ENCODE measurements around the gene PALLD. TPM values are rescaled to one million over a fixed set of nuclear protein-coding genes. Genes with fewer than 3 reads are reported as not detected.
"Not testable (repeated sequence)": the region's sequence is repeated elsewhere in the genome, so short reads cannot be mapped to it uniquely, and the experiment has no call there.

The PALLD gene
- total RNA-seq, 4 donors from 2014 or later = 1,036 to 2,270 (median 2,202) TPM

- 58 to 100% methylated on average over 1 to 2 of the region's 3 CpGs for WGBS, 2 donors (ENCODE audit: low coverage in 1 of 2)
- Histone ChIP-seq H3K36me3 (no peaks in the 10 kb centered on the region), H3K4me1 (no peaks in the 10 kb centered on the region), H3K9me3 (peaks cover 0 to 23% (median 0%) of the 10 kb centered on the region in 3 donors), H3K27ac (no peak overlapping the region), H3K27me3 (no peaks in the 10 kb centered on the region), H3K4me3 (no peak overlapping the region)
- TF ChIP-seq EP300 (IDR thresholded peaks at IDR 0.05) (no peak), POLR2AphosphoS5 (IDR thresholded peaks at IDR 0.05) (no peak), POLR2A (IDR thresholded peaks at IDR 0.05) (no peak)
- TF ChIP-seq, protein P1, sequence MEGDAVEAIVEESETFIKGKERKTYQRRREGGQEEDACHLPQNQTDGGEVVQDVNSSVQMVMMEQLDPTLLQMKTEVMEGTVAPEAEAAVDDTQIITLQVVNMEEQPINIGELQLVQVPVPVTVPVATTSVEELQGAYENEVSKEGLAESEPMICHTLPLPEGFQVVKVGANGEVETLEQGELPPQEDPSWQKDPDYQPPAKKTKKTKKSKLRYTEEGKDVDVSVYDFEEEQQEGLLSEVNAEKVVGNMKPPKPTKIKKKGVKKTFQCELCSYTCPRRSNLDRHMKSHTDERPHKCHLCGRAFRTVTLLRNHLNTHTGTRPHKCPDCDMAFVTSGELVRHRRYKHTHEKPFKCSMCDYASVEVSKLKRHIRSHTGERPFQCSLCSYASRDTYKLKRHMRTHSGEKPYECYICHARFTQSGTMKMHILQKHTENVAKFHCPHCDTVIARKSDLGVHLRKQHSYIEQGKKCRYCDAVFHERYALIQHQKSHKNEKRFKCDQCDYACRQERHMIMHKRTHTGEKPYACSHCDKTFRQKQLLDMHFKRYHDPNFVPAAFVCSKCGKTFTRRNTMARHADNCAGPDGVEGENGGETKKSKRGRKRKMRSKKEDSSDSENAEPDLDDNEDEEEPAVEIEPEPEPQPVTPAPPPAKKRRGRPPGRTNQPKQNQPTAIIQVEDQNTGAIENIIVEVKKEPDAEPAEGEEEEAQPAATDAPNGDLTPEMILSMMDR (IDR thresholded peaks at IDR 0.05) = peak; percentile 31 to 63 (median 38)
- ATAC-seq = no peak
Measured at GRCh38 chr4:168942985-168943384, 446.1 kb downstream of the PALLD start.

DNA sequence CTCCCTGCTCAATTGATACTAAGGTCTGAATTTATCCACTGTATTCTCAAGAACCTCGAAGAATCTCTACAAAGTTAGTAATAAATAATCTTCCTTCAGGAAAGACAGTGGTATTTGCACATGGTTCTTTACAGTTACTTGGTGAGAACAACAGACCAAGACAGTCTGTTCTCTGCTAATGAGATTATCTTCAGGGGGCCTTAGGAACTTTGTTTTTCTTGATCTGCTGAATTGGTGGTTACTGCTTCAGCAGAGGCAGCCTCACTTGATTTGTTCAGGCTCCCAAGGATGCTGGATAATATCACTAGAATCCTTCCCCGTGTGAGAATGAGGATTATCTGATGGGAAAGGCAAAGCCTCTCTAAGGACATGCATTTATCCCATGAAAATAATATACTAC is 448.4 kb downstream of the PALLD start:
- no peaks in the 10 kb centered on the region for H3K9me3 ChIP-seq
- WGBS, 2 donors (ENCODE audit: low coverage in 1 of 2) = 59 to 76% methylated on average over 2 of the region's 2 CpGs
- no peak for ATAC-seq
- H3K27me3 ChIP-seq = no peaks in the 10 kb centered on the region
- H3K4me3 ChIP-seq = no peak overlapping the region
- H3K4me1 ChIP-seq = no peaks in the 10 kb centered on the region
- TF ChIP-seq EP300 (IDR thresholded peaks at IDR 0.05) (no peak), POLR2AphosphoS5 (IDR thresholded peaks at IDR 0.05) (no peak), POLR2A (IDR thresholded peaks at IDR 0.05) (no peak)
- TF ChIP-seq, protein P1 (IDR thresholded peaks at IDR 0.05) = no peak
- no peak overlapping the region for H3K27ac ChIP-seq
- no peaks in the 10 kb centered on the region for H3K36me3 ChIP-seq

GRCh38 chr4:168952821-168953246 is 456.0 kb downstream of the PALLD start:
- H3K27me3 ChIP-seq, H3K27ac ChIP-seq, H3K9me3 ChIP-seq, H3K36me3 ChIP-seq, H3K4me3 ChIP-seq, ATAC-seq, H3K4me1 ChIP-seq: not testable (repeated sequence)
- WGBS, 2 donors (ENCODE audit: low coverage in 1 of 2) = 100% methylated on average over 3 of the region's 3 CpGs; no CpG with 5 or more reads in 1 of the 2 donors

GRCh38 chr4:168955674-168956073 is 458.8 kb downstream of the PALLD start:
- no peaks in the 10 kb centered on the region for H3K9me3 ChIP-seq
- TF ChIP-seq, protein P1 (IDR thresholded peaks at IDR 0.05) = no peak
- TF ChIP-seq POLR2AphosphoS5 (IDR thresholded peaks at IDR 0.05) = no peak
- TF ChIP-seq EP300 (IDR thresholded peaks at IDR 0.05) = no peak
- no peak for TF ChIP-seq POLR2A (IDR thresholded peaks at IDR 0.05)
- no peaks in the 10 kb centered on the region for H3K36me3 ChIP-seq
- ATAC-seq = no peak
- 83% methylated on average over 2 of the region's 2 CpGs; no CpG with 5 or more reads in 1 of the 2 donors for WGBS, 2 donors (ENCODE audit: low coverage in 1 of 2)
- peaks cover 0 to 4% (median 0%) of the 10 kb centered on the region in 3 donors for H3K4me1 ChIP-seq
- H3K27ac ChIP-seq = no peak overlapping the region
- H3K4me3 ChIP-seq = no peak overlapping the region
- no peaks in the 10 kb centered on the region for H3K27me3 ChIP-seq

DNA sequence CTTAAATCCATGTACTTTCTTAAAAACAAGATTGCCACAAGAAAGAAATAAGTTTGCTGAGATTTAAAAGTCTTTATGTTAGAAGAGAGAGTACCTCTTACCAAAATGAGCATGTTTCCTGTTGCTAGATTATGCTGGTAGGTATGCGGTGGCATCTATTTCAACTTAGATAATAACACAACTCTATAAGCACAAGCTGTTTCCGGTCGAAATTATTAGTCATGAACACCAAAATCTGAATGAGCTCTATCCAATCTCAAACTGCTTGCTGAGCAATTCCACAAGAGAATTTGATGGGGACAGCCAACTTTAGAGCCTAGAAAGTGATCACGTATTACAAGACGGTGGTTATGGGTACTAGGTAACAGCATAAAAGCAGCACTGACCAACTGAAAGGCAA is 463.9 kb downstream of the PALLD start:
- no peak for ATAC-seq
- Histone ChIP-seq H3K27me3 (no peaks in the 10 kb centered on the region), H3K27ac (no peak overlapping the region), H3K9me3 (peaks cover 0 to 2% (median 0%) of the 10 kb centered on the region in 3 donors), H3K36me3 (no peaks in the 10 kb centered on the region), H3K4me3 (no peak overlapping the region), H3K4me1 (no peaks in the 10 kb centered on the region)
- 86 to 89% methylated on average over 5 of the region's 5 CpGs for WGBS, 2 donors (ENCODE audit: low coverage in 1 of 2)
- no peak for TF ChIP-seq POLR2AphosphoS5 (IDR thresholded peaks at IDR 0.05)
- no peak for TF ChIP-seq POLR2A (IDR thresholded peaks at IDR 0.05)
- TF ChIP-seq, protein P1 (IDR thresholded peaks at IDR 0.05) = no peak
- TF ChIP-seq EP300 (IDR thresholded peaks at IDR 0.05) = no peak

Data from gastroesophageal sphincter (tissue), 4 donors.